Keratinocyte (primary cell): Measurements from ENCODE around the gene VAMP1. TPM values are rescaled to one million over a fixed set of nuclear protein-coding genes. Genes with fewer than 3 reads are reported as not detected.

Experiments used
- DNase-seq: peaks from one replicate; pipeline ENCODE4 v3.0.0-alpha.2; 2011; ENCODE audit warnings: low read depth, missing footprints, low spot score
- FAIRE-seq: peaks from 2 replicates; lab custom pipeline; 2011; peaks lifted over from hg19 to GRCh38; lab: Jason Lieb, UNC
- H2AFZ ChIP-seq: 2 replicates; pipeline ENCODE4 v1.6.0; 2012; ENCODE audit warnings: low read length, control low read depth, inconsistent platforms; ENCODE audit not compliant: control insufficient read depth
- H3K27ac ChIP-seq: 2 replicates; pipeline ENCODE4 v1.5.1; 2011; ENCODE audit warnings: low read length; ENCODE audit not compliant: control insufficient read depth, insufficient read depth
- H3K27me3 ChIP-seq: 3 replicates; pipeline ENCODE4 v1.6.0; 2011; ENCODE audit warnings: low read length; ENCODE audit not compliant: control insufficient read depth, insufficient read depth; ENCODE audit errors: extremely low read depth
- H3K36me3 ChIP-seq, 2 experiments: 2 replicates in 1 of 2; 3 replicates in 1 of 2; pipeline ENCODE4 v1.5.1; 2011; ENCODE audit warnings: low read length in 2 of 2, mild to moderate bottlenecking in 1 of 2; ENCODE audit not compliant: control insufficient read depth in 2 of 2, insufficient read depth in 2 of 2; ENCODE audit errors: extremely low read depth in 1 of 2
- H3K4me1 ChIP-seq: 3 replicates; pipeline ENCODE4 v1.5.1; 2011; ENCODE audit warnings: low read length; ENCODE audit not compliant: control insufficient read depth, insufficient read depth; ENCODE audit errors: extremely low read depth
- H3K4me2 ChIP-seq: 3 replicates; pipeline ENCODE4 v1.6.0; 2011; ENCODE audit warnings: low read depth, low read length; ENCODE audit not compliant: control insufficient read depth, insufficient read depth; ENCODE audit errors: extremely low read depth
- H3K4me3 ChIP-seq, 3 experiments: fragments of 200-600 bp in 1 of 3; sonication (generic) in 1 of 3; 2 replicates in 2 of 3; 3 replicates in 1 of 3; pipeline ENCODE4 v1.5.1; 2011 to 2016; ENCODE audit warnings: low read length in 3 of 3, mild to moderate bottlenecking in 3 of 3, control low read depth in 2 of 3, inconsistent platforms in 1 of 3, low read depth in 1 of 3, mixed read lengths in 1 of 3, mixed run types in 1 of 3, moderate library complexity in 1 of 3; ENCODE audit not compliant: control insufficient read depth in 2 of 3, insufficient read depth in 2 of 3; ENCODE audit errors: extremely low read depth in 1 of 3
- H3K79me2 ChIP-seq: 2 replicates; pipeline ENCODE4 v1.6.0; 2012; ENCODE audit warnings: low read length; ENCODE audit not compliant: control insufficient read depth, insufficient read depth
- H3K9ac ChIP-seq: 3 replicates; pipeline ENCODE4 v1.6.0; 2011; ENCODE audit warnings: low read length; ENCODE audit not compliant: control insufficient read depth, insufficient read depth; ENCODE audit errors: extremely low read depth
- H3K9me1 ChIP-seq: 3 replicates; pipeline ENCODE4 v1.6.0; 2011; ENCODE audit warnings: low read length; ENCODE audit not compliant: control insufficient read depth, insufficient read depth; ENCODE audit errors: extremely low read depth
- H3K9me3 ChIP-seq: 2 replicates; pipeline ENCODE4 v1.5.1; 2012; ENCODE audit warnings: low read depth, low read length; ENCODE audit not compliant: control insufficient read depth
- H4K20me1 ChIP-seq: 3 replicates; pipeline ENCODE4 v1.6.0; 2011; ENCODE audit warnings: low read length; ENCODE audit not compliant: control insufficient read depth, insufficient read depth; ENCODE audit errors: extremely low read depth
- EZH2 ChIP-seq: IDR thresholded peaks from one replicate; pipeline ENCODE4 v1.6.1; 2012; ENCODE audit warnings: inconsistent platforms, mild to moderate bottlenecking, low read length, moderate library complexity
- dilution Hi-C: fragments of 300-500 bp; cut with MboI; formaldehyde crosslinking; loops from one replicate; pipeline ENCODE4 v1.7.0; 2020; ENCODE audit warnings: low sequenced_read_pairs; ENCODE audit not compliant: extremely low pct_ligation_motif_present
- polyA plus RNA-seq, 5 experiments: library from polyadenylated mRNA; depleted of rRNA in 3 of 5; stranded (reverse) in 3 of 5; stranded (forward) in 1 of 5; unstranded in 1 of 5; fragments of >200 nt; gene quantifications; 1 replicate in 1 of 5; 2 replicates in 3 of 5; 3 replicates in 1 of 5; pipeline versions ENCODE4 v1.2.1 to v1.2.3, GENCODE V29; 2011 to 2012; ENCODE audit warnings: missing spikeins in 2 of 5, low read depth in 1 of 5, low replicate concordance in 1 of 5
- TF ChIP-seq, protein P1 (sequence below), 3 experiments: IDR thresholded peaks in 1 of 3; conservative IDR thresholded peaks in 1 of 3; optimal IDR thresholded peaks in 1 of 3; 2 replicates in 2 of 3; 3 replicates in 1 of 3; pipeline versions ENCODE3 to v1.5.1; 2011; ENCODE audit warnings: low read length in 3 of 3, mild to moderate bottlenecking in 3 of 3, moderate library complexity in 2 of 3, control low read depth in 1 of 3, inconsistent platforms in 1 of 3; ENCODE audit not compliant: insufficient read depth in 2 of 3; ENCODE audit errors: extremely low read depth in 1 of 3

The VAMP1 gene
- polyA plus RNA-seq, 1 donor (not counting 4 experiments of a cell fraction or from before 2014, with no cell fraction given): 6.7 TPM

- peaks cover 12 to 20% of the 10 kb centered on the region in 2 experiments for H3K36me3 ChIP-seq
- TF ChIP-seq, protein P1, sequence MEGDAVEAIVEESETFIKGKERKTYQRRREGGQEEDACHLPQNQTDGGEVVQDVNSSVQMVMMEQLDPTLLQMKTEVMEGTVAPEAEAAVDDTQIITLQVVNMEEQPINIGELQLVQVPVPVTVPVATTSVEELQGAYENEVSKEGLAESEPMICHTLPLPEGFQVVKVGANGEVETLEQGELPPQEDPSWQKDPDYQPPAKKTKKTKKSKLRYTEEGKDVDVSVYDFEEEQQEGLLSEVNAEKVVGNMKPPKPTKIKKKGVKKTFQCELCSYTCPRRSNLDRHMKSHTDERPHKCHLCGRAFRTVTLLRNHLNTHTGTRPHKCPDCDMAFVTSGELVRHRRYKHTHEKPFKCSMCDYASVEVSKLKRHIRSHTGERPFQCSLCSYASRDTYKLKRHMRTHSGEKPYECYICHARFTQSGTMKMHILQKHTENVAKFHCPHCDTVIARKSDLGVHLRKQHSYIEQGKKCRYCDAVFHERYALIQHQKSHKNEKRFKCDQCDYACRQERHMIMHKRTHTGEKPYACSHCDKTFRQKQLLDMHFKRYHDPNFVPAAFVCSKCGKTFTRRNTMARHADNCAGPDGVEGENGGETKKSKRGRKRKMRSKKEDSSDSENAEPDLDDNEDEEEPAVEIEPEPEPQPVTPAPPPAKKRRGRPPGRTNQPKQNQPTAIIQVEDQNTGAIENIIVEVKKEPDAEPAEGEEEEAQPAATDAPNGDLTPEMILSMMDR (optimal IDR thresholded peaks at IDR 0.05 in 1 of 3, IDR thresholded peaks at IDR 0.05 in 1 of 3, conservative IDR thresholded peaks at IDR 0.05 in 1 of 3; ENCODE audit: extremely low read depth in 1 of 3, insufficient read depth in 2 of 3, low read length in 3 of 3): no peak
- no peak for TF ChIP-seq EZH2
- no peaks in the 10 kb centered on the region for H3K9me1 ChIP-seq
- no peak overlapping the region for H2AFZ ChIP-seq
- dilution Hi-C loops: no loop called here
- FAIRE-seq (no peak), DNase-seq (no peak)
- no peak overlapping the region for H3K27ac ChIP-seq
- no peaks in the 10 kb centered on the region for H3K9me3 ChIP-seq
- no peak overlapping the region for H3K9ac ChIP-seq
- H3K27me3 ChIP-seq: no peaks in the 10 kb centered on the region
- no peak overlapping the region for H3K4me3 ChIP-seq
- no peak overlapping the region for H3K4me2 ChIP-seq
- no peaks in the 10 kb centered on the region for H3K79me2 ChIP-seq
- H3K4me1 ChIP-seq: peaks cover 10% of the 10 kb centered on the region
- no peaks in the 10 kb centered on the region for H4K20me1 ChIP-seq
These were observed 5.9 kb downstream of the VAMP1 start for GRCh38 chr12:6464531-6464930.

DNA sequence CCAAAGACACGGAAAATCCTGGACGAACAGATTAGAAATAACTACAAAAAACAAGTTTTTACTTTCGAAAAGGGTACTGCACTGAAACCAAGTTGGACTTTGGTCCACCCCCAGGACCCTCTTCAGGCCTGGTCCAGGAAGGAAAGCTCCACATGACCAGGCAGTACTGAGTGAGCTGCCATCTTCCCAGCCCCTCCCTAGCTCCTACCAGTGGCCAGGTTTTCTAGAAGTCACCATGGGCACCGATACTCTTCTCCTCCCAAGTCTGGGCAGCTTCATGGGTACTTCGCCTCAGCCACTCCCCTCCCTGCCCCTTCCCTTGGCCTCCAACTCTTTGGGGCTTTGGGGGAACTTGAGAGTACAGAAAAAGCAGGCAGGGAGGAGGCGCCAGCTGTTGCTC lies 6.6 kb downstream of the VAMP1 start:
- no peak overlapping the region for H3K4me3 ChIP-seq
- H3K36me3 ChIP-seq: peaks cover 13 to 23% of the 10 kb centered on the region in 2 experiments
- no peaks in the 10 kb centered on the region for H3K9me3 ChIP-seq
- no peak overlapping the region for H3K9ac ChIP-seq
- TF ChIP-seq, protein P1 (optimal IDR thresholded peaks at IDR 0.05 in 1 of 3, IDR thresholded peaks at IDR 0.05 in 1 of 3, conservative IDR thresholded peaks at IDR 0.05 in 1 of 3; ENCODE audit: extremely low read depth in 1 of 3, insufficient read depth in 2 of 3, low read length in 3 of 3): no peak
- TF ChIP-seq EZH2: no peak
- dilution Hi-C loops: no loop called here
- no peak overlapping the region for H2AFZ ChIP-seq
- FAIRE-seq: no peak
- no peak overlapping the region for H3K4me2 ChIP-seq
- DNase-seq: no peak
- H4K20me1 ChIP-seq: no peaks in the 10 kb centered on the region
- no peaks in the 10 kb centered on the region for H3K27me3 ChIP-seq
- peaks cover 4% of the 10 kb centered on the region for H3K4me1 ChIP-seq
- no peaks in the 10 kb centered on the region for H3K79me2 ChIP-seq
- no peaks in the 10 kb centered on the region for H3K9me1 ChIP-seq
- H3K27ac ChIP-seq: no peak overlapping the region
